ENCODE results near the gene MYPOP.
"Not testable (repeated sequence)": the region's sequence is repeated elsewhere in the genome, so short reads cannot be mapped to it uniquely, and the experiment has no call there.

Gene MYPOP

DNA sequence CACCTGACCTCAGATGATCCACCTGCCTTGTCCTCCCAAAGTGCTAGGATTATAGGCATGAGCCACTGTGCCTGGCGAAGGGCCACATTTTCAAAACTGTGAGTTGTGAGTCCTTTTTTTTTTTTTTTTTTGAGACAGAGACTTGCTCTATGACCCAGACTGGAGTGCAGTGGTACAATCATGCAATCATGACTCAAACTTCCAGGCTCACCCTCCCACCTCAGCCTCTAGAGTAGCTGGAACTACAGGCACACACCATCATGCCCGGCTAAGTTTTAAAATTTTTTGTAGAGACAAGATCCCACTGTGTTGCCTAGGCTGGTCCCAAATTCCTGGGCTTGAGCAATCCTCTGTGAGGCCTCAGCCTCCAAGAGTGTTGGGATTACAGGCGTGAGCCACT is 3.8 kb upstream of the MYPOP start:
- DNase-seq: peak; percentile 47

DNA sequence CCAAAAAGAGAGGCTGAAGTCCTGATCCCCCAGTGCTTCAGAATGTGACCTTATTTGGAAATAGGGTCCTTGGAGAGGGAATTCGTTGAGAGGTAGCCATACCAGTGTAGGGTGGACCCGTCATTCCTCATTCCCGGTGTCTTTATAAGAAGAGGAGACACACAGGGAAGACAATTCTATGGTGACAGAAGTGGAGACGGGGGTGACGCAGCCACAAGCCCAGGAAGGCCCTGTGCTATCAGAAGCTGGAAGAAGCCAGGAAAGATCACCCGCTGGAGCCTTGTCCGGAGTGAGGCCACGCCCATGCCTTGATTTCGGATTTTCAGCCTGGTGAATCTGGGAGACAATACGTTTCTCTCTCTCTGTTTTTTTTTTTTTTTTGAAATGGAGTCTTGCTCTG is 2.6 kb upstream of the MYPOP start:
- DNase-seq: no peak

DNA sequence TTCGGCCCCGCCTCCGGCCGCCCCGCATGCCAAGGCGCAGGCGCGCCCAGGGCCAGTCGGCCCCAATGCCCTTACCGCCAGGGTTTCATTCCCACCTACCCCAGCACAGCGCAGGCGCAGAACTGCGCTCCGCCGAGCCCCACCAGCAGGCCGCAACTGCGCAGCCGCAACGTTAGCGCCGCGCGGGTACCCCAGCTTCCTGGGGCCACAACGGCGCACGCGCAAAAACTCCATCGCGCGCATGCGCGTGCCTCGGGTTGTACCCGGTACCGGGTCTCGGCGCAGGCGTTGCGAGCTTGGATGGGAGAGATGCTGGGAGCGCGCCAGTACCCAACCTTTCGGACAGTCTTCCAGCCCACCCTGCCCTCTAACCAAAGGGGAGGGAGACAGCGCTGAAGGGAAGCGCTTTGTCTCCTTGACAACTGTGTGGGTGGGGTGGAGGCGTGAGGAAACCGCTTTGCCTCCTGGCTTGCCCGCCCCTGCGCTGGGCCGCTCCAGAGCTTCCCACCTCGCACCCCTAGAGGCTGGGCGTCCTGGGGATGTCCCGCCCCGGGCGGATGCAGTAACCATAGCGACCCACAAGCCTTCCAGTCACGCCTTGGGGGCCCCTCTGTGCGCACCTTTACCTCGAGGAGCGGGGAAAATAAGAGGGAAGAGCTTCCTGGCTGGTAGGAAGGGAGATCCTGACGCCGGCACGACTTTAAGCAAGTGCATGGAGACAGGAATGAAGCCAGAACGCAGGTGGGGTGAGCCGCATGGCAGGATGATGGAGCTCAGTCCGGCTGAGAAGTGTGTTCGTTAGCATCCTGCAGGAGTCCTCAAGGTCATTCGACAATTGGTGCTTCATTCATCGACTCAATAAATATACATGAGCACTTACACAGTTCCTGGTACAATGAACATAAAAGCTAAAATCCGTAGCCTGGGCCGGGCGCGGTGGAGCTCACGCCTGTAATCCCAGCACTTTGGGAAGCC is 525 bp upstream of the MYPOP start:
- peak; percentile 97 for DNase-seq

DNA sequence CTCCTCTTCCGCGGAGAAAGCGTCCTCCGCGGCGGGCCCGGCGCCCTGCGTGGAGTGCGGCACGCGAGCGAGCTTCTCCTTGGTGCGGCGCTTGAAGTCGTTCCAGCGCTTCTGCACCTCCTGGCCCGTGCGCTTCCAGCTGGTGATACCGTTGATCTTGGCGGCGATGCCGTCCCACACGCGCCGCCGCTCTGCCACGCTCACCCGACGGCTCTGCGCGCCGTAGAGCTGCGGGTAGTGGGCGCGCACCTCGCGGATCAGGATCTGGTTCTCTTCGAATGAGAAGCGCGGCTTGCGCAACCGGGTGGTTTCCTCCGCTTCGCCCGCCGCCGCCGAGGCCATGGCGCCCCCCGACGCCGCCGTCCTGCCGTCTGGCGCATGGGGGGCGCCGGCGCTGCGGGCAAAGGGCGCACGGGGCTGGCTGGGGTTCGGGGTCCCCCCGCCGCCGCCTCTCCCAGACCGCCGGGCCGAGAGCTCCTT is 941 bp downstream of the MYPOP start:
- DNase-seq: peak; percentile 23

DNA sequence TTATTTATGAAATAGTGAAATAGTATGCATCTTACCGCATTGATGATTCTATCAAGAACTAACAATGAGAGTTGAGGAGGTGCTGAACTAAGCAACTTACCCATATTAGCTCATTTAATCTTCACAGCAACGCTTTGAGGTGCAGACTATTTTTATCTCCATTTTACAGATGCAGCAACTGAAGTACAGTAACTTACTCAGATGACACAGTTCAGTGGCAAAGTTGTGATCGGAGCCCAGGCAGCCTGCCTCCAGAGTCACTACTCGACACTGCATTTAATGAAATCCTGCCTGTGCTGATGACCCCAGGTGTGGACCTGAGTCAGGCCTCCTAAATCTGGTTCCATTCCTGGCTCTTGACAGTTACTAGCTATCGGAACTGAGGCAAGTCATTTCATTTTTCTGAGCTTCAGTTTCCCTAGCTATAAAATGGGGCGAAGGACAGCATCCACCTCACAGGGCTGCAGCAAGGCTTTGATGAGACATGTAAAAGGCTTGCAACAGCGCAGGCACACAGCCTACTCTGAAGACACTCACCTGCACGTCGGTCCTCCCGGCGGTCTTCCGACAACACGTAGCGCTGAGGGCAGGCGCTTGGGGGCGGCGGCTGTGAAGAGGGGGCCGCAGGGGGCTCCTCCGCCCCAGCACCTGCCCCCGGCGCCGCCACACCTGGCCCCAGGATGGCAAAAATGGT is 1.5 kb downstream of the MYPOP start:
- DNase-seq: no peak

DNA sequence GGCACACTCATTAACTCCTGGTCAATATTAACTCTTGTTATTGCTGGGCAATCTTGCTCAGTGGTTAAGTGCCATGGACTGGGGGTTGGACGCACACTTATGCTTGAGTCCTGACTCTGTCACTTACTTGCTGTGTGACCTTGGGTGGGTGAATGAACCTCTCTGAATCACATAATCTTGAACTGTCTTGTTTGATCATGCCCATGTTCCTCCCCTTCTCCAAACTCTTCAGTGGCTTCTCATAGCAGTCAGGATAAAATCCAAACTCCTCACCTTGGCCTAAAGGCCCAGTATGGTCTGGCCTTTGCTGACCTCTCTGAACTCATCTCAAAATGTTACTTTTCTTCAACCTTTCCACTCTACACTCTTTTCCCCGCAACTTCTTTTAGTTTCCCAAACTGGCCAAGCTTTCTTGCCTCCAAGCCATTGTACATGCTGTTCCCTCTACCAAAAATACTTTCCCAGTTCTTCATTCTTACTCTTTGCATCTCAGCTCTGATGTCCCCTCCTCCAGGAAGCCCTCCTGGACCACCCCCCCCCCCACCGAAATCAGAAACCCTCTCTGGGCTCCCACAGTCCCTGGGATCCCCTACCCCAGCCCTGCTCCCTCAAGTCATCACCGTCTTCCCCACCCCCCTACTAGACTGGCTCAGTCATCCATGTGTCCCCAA is 2.4 kb downstream of the MYPOP start:
- no peak for DNase-seq

DNA sequence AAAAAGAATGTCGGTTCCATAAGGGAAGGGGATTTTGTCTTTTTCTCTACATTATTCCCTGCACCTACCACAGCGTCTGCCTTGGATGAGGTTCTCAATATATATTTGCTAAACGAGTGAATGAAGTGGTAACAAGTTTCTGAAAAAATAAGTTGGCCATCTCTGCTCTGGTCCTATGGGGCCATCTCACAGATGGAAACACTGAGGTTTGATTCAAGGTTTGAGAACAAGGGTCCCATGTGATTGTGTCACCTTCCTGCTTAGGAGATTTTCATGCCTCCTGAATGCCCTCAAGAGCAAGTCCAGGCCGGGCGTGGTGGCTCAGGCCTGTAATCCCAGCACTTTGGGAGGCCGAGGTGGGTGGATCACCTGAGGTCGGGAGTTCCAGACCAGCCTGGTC is 3.2 kb downstream of the MYPOP start:
- no peak for DNase-seq

DNA sequence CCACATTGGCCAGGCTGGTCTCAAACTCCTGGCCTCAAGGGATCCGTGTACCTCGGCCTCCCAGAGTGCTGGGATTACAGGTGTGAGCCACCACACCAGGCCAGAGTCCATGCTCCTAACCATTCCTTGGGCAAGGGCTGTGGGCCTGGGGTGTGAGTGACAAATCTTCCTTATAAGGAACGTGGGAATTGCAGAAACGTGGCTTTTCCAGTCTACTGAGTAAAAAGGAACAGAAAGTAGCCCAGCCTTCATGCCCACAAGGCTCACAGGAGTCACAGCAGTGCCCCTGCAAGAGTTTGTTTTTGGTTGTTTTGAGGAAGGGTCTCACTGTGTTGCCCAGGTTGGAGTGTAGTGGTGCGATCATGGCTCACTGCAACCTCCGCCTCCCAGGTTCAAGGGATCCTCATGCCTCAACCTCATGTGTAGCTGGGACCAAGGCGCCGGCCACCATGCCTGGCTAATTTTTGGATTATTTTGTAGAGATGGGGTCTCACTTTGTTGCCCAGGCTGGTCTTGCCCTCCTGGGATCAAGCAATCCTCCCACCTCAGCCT is 5.1 kb downstream of the MYPOP start:
- no peak for DNase-seq

DNA sequence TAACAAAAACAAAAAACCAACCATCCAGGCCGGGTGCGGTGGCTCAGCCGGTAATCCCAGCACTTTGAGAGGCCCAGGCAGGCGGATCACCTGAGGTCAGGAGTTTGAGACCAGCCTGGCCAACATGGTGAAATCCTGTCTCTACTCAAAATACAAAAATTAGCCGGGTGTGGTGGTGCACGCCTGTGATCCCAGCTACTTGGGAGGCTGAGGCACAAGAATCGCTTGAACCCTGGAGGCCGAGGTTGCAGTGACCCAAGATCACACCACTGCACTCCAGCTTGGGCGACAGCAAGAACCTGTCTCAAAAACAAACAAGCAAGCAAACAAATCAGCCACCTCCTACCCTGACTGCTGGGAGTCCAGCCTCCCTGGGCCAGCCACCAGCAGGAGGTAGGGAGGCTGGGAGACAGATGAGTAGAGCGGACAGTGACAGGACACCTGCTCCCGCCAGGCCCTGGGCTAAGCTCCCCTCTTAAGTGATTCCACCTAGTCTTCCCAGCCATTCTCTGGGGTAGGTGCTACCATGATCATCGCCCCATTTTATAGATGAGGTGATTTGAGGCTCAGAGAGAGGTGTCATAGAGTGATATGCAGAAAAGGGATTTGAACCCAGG is 6.3 kb downstream of the MYPOP start:
- not testable (repeated sequence) for DNase-seq

DNA sequence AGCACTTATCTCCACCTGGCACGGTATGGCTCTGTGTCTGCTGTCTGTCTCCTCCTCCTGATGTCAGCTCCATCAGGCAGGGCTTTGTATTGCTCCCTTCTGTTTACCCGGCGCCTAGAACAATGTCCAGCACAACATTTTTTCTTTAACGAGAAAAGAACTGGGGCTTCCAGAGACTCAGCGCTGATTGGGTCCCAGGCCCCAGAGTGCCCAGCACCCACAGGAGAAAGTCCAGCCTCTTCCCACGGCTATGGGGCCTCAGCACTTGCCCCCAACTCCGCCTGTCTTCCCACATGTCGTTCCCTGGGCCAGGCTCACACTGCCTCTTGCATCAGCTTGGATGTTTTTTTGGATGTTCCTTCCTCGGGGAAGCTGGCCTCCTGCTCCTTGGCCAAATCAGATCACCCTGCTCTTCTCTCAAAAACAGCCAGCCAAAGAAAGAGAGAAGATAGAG is 6.9 kb downstream of the MYPOP start:
- no peak for DNase-seq

DNA sequence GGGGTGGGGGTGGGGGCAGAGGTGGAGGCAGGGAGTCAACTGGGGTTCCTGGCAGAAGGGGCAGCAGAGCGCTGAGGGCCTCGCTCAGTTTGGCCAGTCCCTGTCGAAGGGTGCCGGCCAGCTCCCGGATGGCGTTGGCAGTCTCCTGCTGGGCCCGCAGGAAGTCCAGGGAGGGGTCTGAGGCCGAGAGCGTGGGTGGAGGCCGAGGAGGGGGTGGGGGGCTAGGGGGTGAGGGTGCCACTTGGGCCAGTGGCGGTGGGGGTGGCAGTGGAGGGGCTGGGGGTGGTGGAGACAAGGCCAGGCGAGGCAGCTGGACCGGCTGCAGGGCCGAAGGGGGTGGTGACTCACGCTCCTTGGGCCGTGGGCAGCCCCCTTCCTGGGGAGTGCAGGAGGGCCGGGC is 11.5 kb downstream of the MYPOP start:
- no peak for DNase-seq

DNA sequence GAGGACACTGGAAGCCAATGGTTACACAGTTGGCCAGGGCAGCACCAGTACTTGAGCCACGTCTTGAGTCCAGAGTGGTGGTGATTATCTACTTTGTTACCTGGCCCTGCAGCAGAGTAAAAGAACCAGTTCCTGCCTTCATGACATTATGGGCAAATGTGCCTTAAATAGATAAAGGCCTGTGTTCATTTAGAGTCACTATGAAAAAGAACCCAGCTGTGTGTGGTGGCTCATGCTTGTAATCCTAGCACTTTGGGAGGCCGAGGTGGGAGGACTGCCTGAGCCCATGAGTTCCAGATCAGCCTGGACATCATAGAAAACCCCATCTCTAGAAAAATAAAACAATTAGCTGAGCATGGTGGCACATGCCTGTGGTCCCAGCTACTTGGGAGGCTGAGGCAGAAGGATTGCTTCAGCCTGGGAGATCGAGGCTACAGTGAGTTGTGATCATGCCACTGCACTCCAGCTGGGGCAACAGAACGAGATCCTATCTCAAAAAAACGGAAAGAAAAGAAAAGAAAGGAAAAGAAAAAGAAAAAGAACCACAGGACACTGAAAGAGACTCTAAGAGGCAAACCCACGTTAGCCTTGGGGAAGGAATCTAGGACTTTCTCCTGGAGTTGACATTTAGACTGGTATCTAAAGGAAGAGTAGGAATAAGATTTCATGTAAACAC is 13.1 kb downstream of the MYPOP start:
- no peak for DNase-seq

DNA sequence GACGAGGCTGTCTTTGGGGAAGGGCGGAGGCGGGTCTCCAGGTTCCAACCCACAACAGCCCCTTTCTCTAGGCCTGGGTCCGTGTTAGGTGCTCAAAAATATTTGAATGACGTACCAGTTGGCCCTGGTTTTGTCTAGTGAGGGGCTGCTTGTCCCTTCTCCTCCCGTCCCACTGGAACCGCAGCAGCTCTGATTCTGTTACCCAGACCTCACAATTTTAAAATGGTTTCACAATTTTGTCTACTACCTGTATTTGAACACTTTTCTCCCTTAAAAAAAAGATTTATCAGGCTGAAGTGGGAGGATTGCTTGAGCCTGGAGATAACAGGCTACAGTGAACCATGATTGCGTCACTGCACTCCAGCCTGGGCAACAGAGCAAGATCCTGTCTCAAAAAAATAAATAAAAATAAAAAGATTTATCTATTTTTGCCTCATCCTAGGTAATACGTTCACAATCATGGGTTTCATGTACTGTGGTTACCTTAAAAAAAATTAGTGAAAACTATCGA is 15.2 kb downstream of the MYPOP start:
- DNase-seq: no peak

DNA sequence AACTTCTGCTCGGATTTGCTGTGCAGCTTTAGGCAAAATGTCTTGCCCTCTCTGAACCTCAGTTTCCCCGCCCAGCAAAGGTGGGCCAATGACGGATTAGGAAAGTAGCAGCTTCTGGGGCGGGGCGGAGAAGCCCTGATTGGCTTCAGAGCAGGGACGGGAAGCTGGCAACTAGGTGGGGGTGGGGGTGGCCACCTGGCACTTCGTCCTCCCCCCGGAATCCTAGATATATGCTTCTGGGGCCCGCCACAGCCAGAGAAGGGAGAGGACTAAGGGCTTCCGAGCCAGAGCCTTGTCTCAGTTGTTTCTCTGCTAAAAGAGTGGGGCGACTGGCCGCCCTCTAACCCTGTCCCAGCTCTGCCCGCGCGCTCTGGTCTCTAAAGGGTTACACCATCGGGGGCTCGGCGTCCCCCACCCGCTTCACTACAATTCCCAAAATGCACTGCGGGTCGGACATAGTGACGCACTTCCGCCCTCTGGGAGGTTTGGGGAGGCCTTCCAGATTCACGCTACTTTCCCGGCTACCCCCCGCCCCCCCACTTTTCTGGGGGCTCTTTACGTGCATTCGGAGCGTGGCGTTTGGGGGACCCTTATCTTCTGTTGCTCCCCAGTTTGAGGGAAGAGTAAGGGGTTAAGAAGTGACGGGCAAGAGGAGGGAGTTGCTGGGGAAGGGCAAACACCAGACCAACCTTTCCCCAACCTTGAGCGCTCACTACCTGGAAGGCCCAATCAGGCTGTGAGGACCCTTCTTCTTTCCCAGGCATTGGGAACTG is 15.8 kb downstream of the MYPOP start:
- peak; percentile 93 for DNase-seq

DNA sequence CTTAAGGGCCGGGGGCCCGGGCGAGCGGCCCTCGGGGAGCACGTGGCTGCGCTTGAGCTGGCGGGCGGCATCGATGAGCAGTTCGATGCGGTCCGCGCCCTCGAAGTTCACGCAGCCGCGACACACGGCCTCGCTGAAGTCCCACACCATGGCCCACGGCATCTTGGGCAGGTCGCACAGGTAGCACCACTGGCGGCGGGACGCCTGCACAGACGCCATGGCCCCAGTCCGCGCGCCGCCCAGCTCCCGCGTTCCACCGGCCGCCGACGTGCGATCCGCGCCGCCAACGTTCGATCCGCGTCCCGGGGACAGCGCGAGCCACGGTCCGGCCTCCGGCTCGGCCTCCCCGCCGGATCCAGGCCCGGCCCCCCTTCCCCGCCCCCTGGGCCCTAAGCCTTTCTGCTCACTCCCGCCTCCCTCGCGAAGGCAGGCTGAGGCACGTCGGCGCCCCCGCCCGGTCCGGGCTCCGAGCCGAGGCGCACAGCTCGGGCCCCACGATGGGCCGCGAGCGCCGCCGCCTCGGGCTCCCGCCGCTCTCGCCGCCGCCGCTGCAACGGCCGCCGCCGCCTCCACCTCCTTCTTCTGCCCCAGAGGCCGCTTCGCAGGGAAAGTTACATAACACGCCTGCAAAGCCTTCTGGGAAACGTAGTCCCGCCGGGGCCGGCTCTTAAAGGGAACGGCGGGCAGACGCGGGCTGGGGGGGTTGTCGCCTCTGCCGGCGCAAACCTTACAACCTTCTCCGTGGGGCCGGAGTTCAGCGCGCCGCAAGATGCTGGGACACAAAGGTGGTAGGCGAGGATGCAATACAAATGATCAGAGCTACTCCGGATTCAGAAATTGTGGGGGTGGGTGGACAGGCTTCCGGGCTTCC is 16.6 kb downstream of the MYPOP start, which contains the start of gene IRF2BP1:
Gene IRF2BP1, minus strand, starts transcription at position 586 of the 871 bp plus-strand sequence. Its CDS starts 367 bp downstream, at position 219.
- DNase-seq: peak; percentile 93

DNA sequence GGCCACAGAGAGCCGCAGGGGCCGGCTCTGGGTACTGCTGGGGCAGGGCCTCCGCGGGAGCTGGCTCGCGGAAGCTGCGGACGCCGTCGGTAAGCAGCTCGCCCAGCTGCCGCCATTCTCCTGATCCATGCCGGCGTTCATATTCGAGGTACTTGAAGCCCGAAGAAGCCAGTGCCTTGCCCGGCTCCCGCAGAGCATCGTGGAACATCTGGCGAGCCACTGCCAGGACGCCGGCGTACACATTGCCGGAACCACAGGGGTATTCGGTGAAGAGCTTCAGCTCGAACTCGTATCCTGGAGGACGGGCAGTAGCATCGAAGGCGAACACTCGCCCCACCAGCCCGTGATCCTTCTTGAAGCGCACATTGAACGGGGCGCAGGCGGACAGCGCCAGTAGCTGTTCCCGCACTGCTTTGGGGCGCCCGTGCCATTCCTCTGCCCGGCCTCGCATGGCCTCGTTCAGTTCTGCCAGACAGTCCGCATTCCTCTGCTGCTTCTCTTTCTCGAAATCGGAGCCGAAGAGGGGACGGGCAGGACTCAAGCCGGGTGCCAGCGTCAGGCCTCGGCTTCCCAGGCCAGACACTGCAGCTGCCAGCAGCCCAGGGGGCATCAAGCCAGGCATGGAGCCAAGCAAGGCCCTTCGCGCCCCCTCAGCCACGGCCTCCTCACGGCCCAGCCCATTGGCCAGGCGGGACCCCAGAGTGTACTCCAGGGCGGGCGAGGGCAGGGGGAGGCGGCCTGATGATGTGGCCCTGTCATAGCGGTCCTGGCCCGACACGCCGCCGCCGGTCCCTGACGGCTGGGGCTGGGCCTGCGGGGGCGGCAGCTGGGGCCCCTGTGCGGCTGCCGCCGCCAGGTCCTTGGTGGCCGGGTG is 17.5 kb downstream of the MYPOP start:
- no peak for DNase-seq

DNA sequence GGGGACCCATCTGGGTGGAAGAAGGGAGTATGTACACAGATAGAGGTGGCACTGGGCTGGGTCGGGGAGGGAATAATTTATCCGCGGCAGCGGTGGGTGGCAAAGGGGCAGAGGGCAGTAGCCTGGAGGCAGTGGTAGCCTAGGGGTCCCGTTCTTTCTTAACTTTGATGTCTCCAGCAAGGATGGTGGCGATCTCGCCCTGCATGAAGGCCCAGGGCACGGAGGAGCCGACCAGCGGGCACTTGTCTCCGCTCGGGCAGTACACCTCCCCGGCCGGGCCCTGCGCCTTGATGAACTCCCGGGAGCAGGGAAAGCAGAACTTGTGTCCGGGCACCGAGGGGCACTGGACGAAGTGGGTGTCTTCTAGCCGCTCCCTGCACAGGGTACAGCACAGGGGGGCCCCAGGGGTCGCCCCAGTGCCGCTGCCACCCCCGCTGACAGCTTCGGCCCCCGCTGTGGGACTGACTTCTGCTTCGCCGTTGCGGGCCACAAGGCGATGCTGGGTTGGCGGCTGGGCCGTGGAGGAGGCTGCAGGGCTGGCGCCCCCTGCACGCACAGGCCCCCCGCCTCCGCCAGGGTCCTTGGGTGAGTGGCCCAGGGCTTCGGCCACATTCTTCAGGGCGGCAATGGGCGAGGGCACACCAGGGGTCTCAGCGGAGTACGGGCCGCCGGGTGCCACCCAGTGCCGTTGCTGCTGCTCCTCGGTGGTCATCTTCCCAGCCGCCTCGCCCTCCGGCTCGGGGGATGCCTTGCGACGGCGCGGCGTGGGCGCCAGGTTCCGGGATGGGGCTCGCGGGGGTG is 18.3 kb downstream of the MYPOP start:
- no peak for DNase-seq

DNA sequence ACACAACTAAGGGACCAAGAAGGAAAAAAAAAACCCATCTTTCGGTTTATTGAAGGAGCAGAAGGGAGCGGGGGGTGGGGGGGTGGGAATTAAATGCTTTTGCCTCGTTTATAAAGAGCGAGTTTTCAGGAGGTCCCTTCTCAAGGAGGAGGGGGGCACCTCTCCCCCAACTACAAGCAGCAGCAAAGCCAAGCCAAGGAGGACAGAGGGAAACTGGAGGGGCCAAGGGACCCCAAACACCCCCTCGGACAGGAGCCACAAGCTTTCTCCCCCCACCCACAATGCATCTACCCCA is 18.9 kb downstream of the MYPOP start:
- DNase-seq: no peak

Data from EL (cell line).